KMS-11 (cell line): ENCODE results near the gene CNTFR.

Experiments
- H2AFZ ChIP-seq: fragments of 200-600 bp; sonication (generic); 2 replicates; pipeline ENCODE4 v1.6.1; 2016; ENCODE audit warnings: antibody characterized with exemption, mixed run types, low read depth
- H3K27ac ChIP-seq: fragments of 200-600 bp; sonication (generic); 2 replicates; pipeline ENCODE4 v1.6.1; 2016; ENCODE audit warnings: mild to moderate bottlenecking, mixed run types
- H3K27me3 ChIP-seq: fragments of 200-600 bp; sonication (generic); 2 replicates; pipeline ENCODE4 v1.6.1; 2017; ENCODE audit warnings: mild to moderate bottlenecking, low read depth, mixed run types, moderate library complexity; ENCODE audit not compliant: insufficient read depth
- H3K36me3 ChIP-seq: fragments of 200-600 bp; sonication (generic); 2 replicates; pipeline ENCODE4 v1.6.1; 2017; ENCODE audit warnings: mild to moderate bottlenecking, mixed run types; ENCODE audit not compliant: insufficient read depth
- H3K4me1 ChIP-seq: fragments of 200-600 bp; sonication (generic); 2 replicates; pipeline ENCODE4 v1.6.1; 2016; ENCODE audit warnings: mild to moderate bottlenecking, low read depth, mixed run types; ENCODE audit not compliant: poor library complexity, severe bottlenecking
- H3K4me2 ChIP-seq: fragments of 200-600 bp; sonication (generic); 2 replicates; pipeline ENCODE4 v1.7.0; 2016; ENCODE audit warnings: mild to moderate bottlenecking, mixed run types
- H3K4me3 ChIP-seq: fragments of 200-600 bp; sonication (generic); IDR thresholded peaks from 2 replicates; pipeline ENCODE4 v1.6.1; 2017; ENCODE audit warnings: low read depth, low read length, mixed read lengths; ENCODE audit not compliant: insufficient read depth
- H3K79me2 ChIP-seq: fragments of 200-600 bp; sonication (generic); 2 replicates; pipeline ENCODE4 v1.6.1; 2016; ENCODE audit warnings: low read depth, mixed run types; ENCODE audit not compliant: insufficient read depth
- H3K9ac ChIP-seq: fragments of 200-600 bp; sonication (generic); 2 replicates; pipeline ENCODE4 v1.6.1; 2016; ENCODE audit warnings: mild to moderate bottlenecking, mixed run types
- H4K20me1 ChIP-seq: fragments of 200-600 bp; sonication (generic); 2 replicates; pipeline ENCODE4 v1.6.1; 2016; ENCODE audit warnings: mild to moderate bottlenecking, mixed run types; ENCODE audit not compliant: insufficient read depth
- TF ChIP-seq, protein P1 (sequence below): fragments of 200-600 bp; sonication (generic); conservative IDR thresholded peaks from 2 replicates; pipeline ENCODE4 v1.6.1; 2017; ENCODE audit warnings: low read depth, mild to moderate bottlenecking, antibody characterized with exemption, low read length, moderate library complexity, mixed read lengths

Gene CNTFR

DNA sequence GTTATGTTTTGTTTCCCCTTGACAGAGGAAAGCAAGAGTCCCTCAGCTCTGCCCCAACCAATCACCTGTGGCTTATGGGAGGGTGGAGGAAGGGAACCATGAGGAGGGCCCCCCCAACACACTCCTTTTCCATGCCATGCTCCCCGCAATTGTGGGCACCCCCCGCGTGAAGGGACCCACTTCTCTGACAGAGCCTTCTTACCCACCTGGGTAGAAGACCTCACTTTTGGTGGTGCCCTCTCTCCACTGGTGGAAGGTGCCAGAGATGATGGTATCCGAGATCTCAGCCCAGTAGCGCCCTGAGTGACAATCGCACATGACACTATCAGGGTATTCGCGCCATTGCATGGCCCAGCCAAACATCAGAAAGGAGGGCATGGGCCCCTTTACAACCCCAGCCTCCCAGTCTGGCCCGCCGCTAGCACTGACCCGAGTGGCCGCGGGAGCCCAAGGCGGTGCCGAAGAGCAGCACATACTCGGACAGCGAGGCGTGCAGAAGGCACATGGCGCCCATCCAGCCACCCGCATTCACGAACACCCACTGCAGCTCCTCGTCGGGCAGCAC, 47.3 kb upstream of the CNTFR start:
- Histone ChIP-seq H4K20me1 (no peaks in the 10 kb centered on the region), H3K9ac (peak overlapping the region; percentile 95), H3K4me1 (peaks cover 26% of the 10 kb centered on the region), H3K27me3 (no peaks in the 10 kb centered on the region), H3K4me2 (peak overlapping the region; percentile 70), H3K79me2 (peaks cover 25% of the 10 kb centered on the region), H3K36me3 (no peaks in the 10 kb centered on the region), H3K4me3 (no peak overlapping the region), H3K27ac (peak overlapping the region; percentile 71), H2AFZ (peak overlapping the region; percentile 70; the same call in 1 of the 2 replicates)
- TF ChIP-seq, protein P1, sequence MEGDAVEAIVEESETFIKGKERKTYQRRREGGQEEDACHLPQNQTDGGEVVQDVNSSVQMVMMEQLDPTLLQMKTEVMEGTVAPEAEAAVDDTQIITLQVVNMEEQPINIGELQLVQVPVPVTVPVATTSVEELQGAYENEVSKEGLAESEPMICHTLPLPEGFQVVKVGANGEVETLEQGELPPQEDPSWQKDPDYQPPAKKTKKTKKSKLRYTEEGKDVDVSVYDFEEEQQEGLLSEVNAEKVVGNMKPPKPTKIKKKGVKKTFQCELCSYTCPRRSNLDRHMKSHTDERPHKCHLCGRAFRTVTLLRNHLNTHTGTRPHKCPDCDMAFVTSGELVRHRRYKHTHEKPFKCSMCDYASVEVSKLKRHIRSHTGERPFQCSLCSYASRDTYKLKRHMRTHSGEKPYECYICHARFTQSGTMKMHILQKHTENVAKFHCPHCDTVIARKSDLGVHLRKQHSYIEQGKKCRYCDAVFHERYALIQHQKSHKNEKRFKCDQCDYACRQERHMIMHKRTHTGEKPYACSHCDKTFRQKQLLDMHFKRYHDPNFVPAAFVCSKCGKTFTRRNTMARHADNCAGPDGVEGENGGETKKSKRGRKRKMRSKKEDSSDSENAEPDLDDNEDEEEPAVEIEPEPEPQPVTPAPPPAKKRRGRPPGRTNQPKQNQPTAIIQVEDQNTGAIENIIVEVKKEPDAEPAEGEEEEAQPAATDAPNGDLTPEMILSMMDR, result no peak

DNA sequence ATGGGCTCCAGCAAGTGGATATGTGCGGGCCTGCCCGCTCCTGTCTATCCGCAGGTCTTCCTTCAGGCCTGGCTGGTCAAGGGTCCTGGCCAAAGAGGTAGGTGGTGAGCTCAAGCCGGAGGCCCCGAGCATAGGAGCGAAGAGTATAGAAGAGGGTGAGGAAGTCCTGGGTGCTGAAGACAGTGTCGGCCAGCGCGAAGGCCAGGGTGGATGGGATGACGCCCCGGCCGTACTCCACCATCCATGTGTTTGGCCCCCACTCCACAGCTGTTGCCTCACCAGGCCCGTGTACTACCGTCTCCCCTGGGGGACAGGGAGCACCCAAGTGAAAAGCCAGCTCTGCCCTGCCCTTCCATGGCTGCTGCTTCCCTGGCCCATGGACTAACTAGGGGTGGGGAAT, 46.0 kb upstream of the CNTFR start:
- Histone ChIP-seq H3K79me2 (peaks cover 25% of the 10 kb centered on the region), H3K9ac (no peak overlapping the region), H2AFZ (no peak overlapping the region), H4K20me1 (no peaks in the 10 kb centered on the region), H3K27me3 (peaks cover 6% of the 10 kb centered on the region; the same call in 1 of the 2 replicates), H3K27ac (no peak overlapping the region), H3K4me2 (peak overlapping the region; percentile 70; the same call in 1 of the 2 replicates), H3K4me3 (no peak overlapping the region), H3K4me1 (peaks cover 26% of the 10 kb centered on the region), H3K36me3 (no peaks in the 10 kb centered on the region)
- TF ChIP-seq, protein P1, result no peak

DNA sequence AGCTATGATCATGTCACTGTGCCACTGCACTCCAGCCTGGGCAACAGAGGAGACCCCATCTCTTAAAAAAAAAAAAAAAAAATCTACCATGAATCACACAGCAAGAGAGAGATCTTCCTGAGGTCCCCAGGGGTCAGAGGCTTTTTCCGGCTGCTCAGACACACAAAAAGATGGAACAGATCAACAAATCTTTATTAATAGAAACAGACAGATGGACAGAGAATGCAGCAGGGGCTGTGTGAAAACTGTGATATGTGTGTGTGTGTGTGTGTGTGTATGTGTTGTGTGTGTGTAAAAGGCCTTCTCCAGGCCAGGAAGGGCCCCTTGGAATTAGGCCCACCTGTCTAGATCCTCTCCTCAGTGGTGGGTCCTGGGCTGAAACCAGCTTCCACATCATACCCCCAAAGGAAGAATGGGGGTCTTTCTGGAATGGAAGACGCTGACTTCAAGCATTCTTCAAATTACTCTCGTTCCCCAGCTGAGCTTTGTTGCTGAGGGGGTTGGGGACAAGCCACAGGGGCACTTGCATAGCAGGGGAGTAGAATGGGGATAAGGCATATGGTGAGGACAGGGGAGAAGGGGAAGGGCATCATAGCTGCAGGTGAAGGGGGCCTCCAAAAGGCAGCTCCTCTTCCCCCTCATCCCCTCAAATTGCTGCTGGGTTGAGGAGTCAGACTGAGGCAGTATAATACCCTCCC, 45.2 kb upstream of the CNTFR start:
- TF ChIP-seq, protein P1, result no peak
- Histone ChIP-seq H4K20me1 (no peaks in the 10 kb centered on the region), H2AFZ (no peak overlapping the region), H3K79me2 (peaks cover 25% of the 10 kb centered on the region), H3K9ac (no peak overlapping the region), H3K27me3 (peaks cover 14% of the 10 kb centered on the region; the same call in 1 of the 2 replicates), H3K4me2 (no peak overlapping the region), H3K4me1 (peaks cover 26% of the 10 kb centered on the region), H3K36me3 (no peaks in the 10 kb centered on the region), H3K4me3 (no peak overlapping the region), H3K27ac (no peak overlapping the region)

DNA sequence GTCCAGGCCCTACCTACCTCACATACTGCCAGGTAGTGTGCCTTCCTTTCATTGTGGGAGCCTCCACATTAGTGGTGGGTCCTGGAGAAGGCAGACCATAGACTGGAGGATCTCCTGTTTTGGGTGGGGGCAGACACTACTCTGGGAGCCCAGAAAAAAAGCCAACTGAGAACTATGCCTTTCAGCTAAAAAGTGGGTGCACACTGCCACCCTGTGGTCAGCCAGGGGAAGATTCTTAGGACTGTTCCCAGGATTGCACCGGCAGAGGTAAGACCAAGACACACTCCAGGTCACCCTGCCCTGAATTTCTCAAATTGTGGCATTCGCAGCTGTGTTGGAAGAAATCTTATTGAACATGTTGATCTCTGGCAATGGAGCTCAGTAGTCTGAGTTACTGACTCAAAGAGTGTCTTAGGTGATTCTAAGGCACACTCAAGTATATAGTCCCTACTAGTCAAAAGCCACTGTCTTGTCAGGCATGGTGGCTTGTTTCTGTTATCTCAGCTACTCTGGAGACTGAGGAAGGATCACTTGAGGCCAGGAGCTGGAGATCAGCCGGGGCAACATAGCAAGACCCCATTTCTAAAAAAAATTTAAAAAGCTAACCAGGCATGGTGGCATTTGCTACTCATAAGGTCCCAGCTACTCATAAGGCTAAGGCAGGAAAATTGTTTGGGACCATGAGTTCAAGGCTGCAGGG, 44.5 kb upstream of the CNTFR start:
- Histone ChIP-seq H3K4me1 (peaks cover 26% of the 10 kb centered on the region), H3K9ac (no peak overlapping the region), H3K4me3 (no peak overlapping the region), H3K27me3 (peaks cover 21% of the 10 kb centered on the region; the same call in 1 of the 2 replicates), H4K20me1 (no peaks in the 10 kb centered on the region), H3K36me3 (no peaks in the 10 kb centered on the region), H3K4me2 (no peak overlapping the region), H2AFZ (no peak overlapping the region), H3K79me2 (peaks cover 25% of the 10 kb centered on the region), H3K27ac (no peak overlapping the region)
- TF ChIP-seq, protein P1, result peak; percentile 92
